Retinal pigment epithelial cell (primary cell): ENCODE data around the gene ZBTB21.

Experiments used
- DNase-seq: peaks from one replicate; pipeline ENCODE4 v3.0.0-alpha.2; 2010; ENCODE audit warnings: low read depth
- H3K4me3 ChIP-seq: 2 replicates; pipeline ENCODE4 v1.5.1; 2011; ENCODE audit warnings: mild to moderate bottlenecking, low read length, control low read depth, moderate library complexity
- CTCF ChIP-seq: conservative IDR thresholded peaks from 2 replicates; pipeline ENCODE4 v1.5.1; 2011; ENCODE audit warnings: low read depth, low read length, control low read depth, inconsistent platforms

Gene ZBTB21

DNA sequence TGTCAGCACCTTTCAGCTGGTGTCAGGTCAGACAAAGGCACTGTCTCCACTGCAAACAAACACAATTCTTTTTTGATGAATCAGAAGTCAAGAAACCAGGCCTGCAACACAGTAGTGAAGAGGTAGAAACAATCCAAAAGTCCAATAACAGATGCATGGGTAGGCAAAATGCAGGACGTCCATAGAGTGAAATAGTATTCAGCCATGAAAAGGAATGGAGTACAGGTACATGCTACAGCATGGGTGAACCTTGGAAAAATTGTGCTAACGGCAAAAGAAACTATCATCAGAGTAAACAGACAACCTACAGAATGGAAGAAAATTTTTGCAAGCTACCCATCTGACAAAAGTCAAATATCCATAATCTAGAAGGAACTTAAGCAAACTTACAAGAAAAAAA lies 26.2 kb upstream of the ZBTB21 start:
- DNase-seq: no peak
- TF ChIP-seq CTCF: no peak
- H3K4me3 ChIP-seq: no peak overlapping the region

DNA sequence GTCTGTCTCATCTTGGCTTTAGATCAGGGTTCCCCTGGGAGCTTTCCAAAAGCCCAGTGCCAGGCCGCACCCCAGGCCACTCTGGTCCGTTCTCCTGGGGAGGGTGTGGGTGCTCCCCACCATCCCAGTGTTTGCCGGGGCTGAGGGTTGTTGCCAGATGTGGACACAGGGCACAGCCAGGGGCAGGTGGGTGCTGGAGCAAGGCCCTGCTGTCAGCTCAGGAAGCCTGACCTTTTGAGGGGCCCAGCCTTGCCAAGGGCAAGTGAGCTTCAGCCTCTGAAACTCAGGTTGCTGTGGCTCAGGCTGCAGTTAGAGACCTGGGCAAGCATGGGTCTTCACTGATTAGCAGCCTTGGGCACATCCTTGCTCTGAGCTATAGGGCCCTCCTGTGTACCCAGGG lies 22.8 kb upstream of the ZBTB21 start:
- no peak for TF ChIP-seq CTCF
- DNase-seq: no peak

DNA sequence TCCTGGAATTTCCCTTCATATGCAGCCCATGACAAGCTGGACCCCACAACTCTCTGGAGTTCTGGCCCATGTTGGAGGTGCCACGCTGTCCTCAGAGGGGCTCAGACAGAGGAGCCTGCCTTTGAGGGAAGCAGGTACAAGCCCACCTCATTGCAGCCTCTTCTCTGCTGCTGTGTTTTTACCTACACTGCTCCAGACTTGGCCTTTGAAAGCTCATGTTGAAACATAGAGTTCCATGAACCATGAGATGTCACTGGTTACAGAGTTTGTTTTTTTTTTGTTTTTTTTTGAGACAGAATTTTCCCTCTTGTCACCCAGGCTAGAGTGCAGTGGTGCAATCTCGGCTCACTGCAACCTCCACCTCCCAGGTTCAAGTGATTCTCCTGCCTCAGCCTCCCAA lies 22.1 kb upstream of the ZBTB21 start:
- no peak for DNase-seq
- TF ChIP-seq CTCF: no peak
- H3K4me3 ChIP-seq: no peak overlapping the region

More for the DNA sequence above, 22.8 kb upstream of the ZBTB21 start:
- no peak overlapping the region for H3K4me3 ChIP-seq

DNA sequence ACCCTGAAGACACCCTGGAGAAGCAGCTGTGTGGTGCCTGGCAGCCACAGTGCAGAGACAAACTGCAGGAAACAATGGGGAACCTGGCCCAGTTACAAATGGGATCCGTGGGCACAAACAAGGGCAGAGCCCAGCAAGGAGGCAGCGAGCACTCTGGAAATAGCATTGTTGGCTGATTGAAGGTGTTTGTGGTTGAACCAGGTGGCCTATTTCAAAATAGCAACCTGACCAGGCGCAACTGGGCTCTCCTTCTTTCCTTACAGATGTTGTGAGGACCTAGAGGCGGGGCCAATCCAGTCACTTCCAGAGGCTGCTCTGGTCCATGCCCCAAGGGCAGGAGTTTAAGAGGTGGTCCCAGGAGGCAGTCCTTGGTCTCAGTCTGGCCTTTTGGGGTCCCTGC lies 21.7 kb upstream of the ZBTB21 start:
- TF ChIP-seq CTCF: no peak
- no peak overlapping the region for H3K4me3 ChIP-seq
- DNase-seq: no peak

GRCh38 chr21:42031241-42031640 lies 21.1 kb upstream of the ZBTB21 start:
- no peak for DNase-seq
- TF ChIP-seq CTCF: no peak
- no peak overlapping the region for H3K4me3 ChIP-seq

DNA sequence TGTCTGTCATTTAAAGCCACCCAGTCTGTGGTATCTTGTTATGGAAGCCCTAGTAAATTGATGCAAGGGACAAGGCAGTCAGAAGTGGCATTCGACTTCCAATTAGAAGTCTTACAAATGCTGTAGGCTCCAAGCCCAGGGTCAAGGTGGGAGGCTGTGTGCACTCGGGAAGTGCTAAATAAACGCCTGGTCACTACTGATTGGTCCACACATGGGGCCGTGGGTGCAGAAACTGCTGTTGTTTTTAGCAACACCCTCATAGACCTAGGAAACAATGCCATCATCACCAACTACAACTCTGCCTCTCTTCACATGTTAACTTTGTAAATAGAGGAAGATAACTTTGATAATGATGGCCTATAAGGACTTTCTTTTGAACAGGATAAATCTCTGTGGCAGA lies 20.2 kb upstream of the ZBTB21 start:
- DNase-seq: no peak
- TF ChIP-seq CTCF: no peak
- no peak overlapping the region for H3K4me3 ChIP-seq

- TF ChIP-seq CTCF: no peak
- no peak overlapping the region for H3K4me3 ChIP-seq
- no peak for DNase-seq
Measured at GRCh38 chr21:42028766-42029425, 18.7 kb upstream of the ZBTB21 start.
